IPS-15b (cell line): Measurements from ENCODE around the gene GTPBP4.

Experiments used
- H3K27me3 ChIP-seq: one replicate; pipeline ENCODE4 v1.6.1; 2013; ENCODE audit warnings: low read length; ENCODE audit not compliant: control insufficient read depth, insufficient read depth
- H3K36me3 ChIP-seq: one replicate; pipeline ENCODE4 v1.6.1; 2013; ENCODE audit warnings: low read length; ENCODE audit not compliant: control insufficient read depth, insufficient read depth
- H3K4me1 ChIP-seq: one replicate; pipeline ENCODE4 v1.6.1; 2013; ENCODE audit warnings: mild to moderate bottlenecking, low read length; ENCODE audit not compliant: control insufficient read depth, insufficient read depth
- H3K4me3 ChIP-seq: one replicate; pipeline ENCODE4 v1.5.1; 2013; ENCODE audit warnings: low read depth, low read length
- H3K9ac ChIP-seq: one replicate; pipeline ENCODE4 v1.6.1; 2013; ENCODE audit warnings: low read depth, mild to moderate bottlenecking, low read length
- H3K9me3 ChIP-seq: one replicate; pipeline ENCODE4 v1.6.1; 2013; ENCODE audit warnings: mild to moderate bottlenecking, low read length; ENCODE audit not compliant: control insufficient read depth, insufficient read depth

Gene GTPBP4

GRCh38 chr10:955127-955819 lies 33.0 kb upstream of the GTPBP4 start:
- Histone ChIP-seq H3K9me3 (no peaks in the 10 kb centered on the region), H3K36me3 (no peaks in the 10 kb centered on the region), H3K9ac (no peak overlapping the region), H3K4me3 (no peak overlapping the region), H3K4me1 (peaks cover 2% of the 10 kb centered on the region), H3K27me3 (no peaks in the 10 kb centered on the region)

- Histone ChIP-seq H3K27me3 (no peaks in the 10 kb centered on the region), H3K9me3 (no peaks in the 10 kb centered on the region), H3K9ac (no peak overlapping the region), H3K4me1 (peaks cover 2% of the 10 kb centered on the region), H3K36me3 (no peaks in the 10 kb centered on the region), H3K4me3 (no peak overlapping the region)
Observed at GRCh38 chr10:955820-956217, 32.4 kb upstream of the GTPBP4 start.

- Histone ChIP-seq H3K9me3 (no peaks in the 10 kb centered on the region), H3K27me3 (no peaks in the 10 kb centered on the region), H3K4me1 (peaks cover 2% of the 10 kb centered on the region), H3K9ac (no peak overlapping the region), H3K4me3 (no peak overlapping the region), H3K36me3 (no peaks in the 10 kb centered on the region)
Observed at GRCh38 chr10:958106-958505, 30.1 kb upstream of the GTPBP4 start.

GRCh38 chr10:958856-959255 lies 29.4 kb upstream of the GTPBP4 start:
- no peaks in the 10 kb centered on the region for H3K9me3 ChIP-seq
- no peak overlapping the region for H3K9ac ChIP-seq
- no peaks in the 10 kb centered on the region for H3K36me3 ChIP-seq
- H3K27me3 ChIP-seq, result no peaks in the 10 kb centered on the region
- peaks cover 2% of the 10 kb centered on the region for H3K4me1 ChIP-seq
- no peak overlapping the region for H3K4me3 ChIP-seq

GRCh38 chr10:962342-962741 lies 25.9 kb upstream of the GTPBP4 start:
- Histone ChIP-seq H3K9ac (no peak overlapping the region), H3K4me3 (no peak overlapping the region), H3K27me3 (no peaks in the 10 kb centered on the region), H3K36me3 (no peaks in the 10 kb centered on the region), H3K9me3 (no peaks in the 10 kb centered on the region), H3K4me1 (no peaks in the 10 kb centered on the region)

GRCh38 chr10:963186-963585 lies 25.0 kb upstream of the GTPBP4 start:
- no peaks in the 10 kb centered on the region for H3K4me1 ChIP-seq
- H3K27me3 ChIP-seq, result no peaks in the 10 kb centered on the region
- H3K4me3 ChIP-seq, result no peak overlapping the region
- H3K36me3 ChIP-seq, result no peaks in the 10 kb centered on the region
- no peaks in the 10 kb centered on the region for H3K9me3 ChIP-seq
- H3K9ac ChIP-seq, result no peak overlapping the region

- H3K36me3 ChIP-seq, result no peaks in the 10 kb centered on the region
- H3K27me3 ChIP-seq, result no peaks in the 10 kb centered on the region
- no peak overlapping the region for H3K4me3 ChIP-seq
- no peaks in the 10 kb centered on the region for H3K4me1 ChIP-seq
- H3K9me3 ChIP-seq, result no peaks in the 10 kb centered on the region
- no peak overlapping the region for H3K9ac ChIP-seq
Observed at GRCh38 chr10:963655-964054, 24.6 kb upstream of the GTPBP4 start.

- Histone ChIP-seq H3K9ac (no peak overlapping the region), H3K4me1 (no peaks in the 10 kb centered on the region), H3K9me3 (no peaks in the 10 kb centered on the region), H3K27me3 (no peaks in the 10 kb centered on the region), H3K36me3 (no peaks in the 10 kb centered on the region), H3K4me3 (no peak overlapping the region)
Observed at GRCh38 chr10:964321-964987, 23.8 kb upstream of the GTPBP4 start.

- Histone ChIP-seq H3K36me3 (no peaks in the 10 kb centered on the region), H3K27me3 (no peaks in the 10 kb centered on the region), H3K4me1 (no peaks in the 10 kb centered on the region), H3K4me3 (no peak overlapping the region), H3K9me3 (no peaks in the 10 kb centered on the region), H3K9ac (no peak overlapping the region)
Observed at GRCh38 chr10:964988-965417, 23.2 kb upstream of the GTPBP4 start.

- Histone ChIP-seq H3K9ac (no peak overlapping the region), H3K4me1 (no peaks in the 10 kb centered on the region), H3K4me3 (no peak overlapping the region), H3K9me3 (no peaks in the 10 kb centered on the region), H3K27me3 (no peaks in the 10 kb centered on the region), H3K36me3 (no peaks in the 10 kb centered on the region)
Observed at GRCh38 chr10:966466-967235, 21.6 kb upstream of the GTPBP4 start.

GRCh38 chr10:968546-969199 lies 19.6 kb upstream of the GTPBP4 start:
- Histone ChIP-seq H3K9me3 (no peaks in the 10 kb centered on the region), H3K36me3 (no peaks in the 10 kb centered on the region), H3K27me3 (no peaks in the 10 kb centered on the region), H3K4me1 (no peaks in the 10 kb centered on the region), H3K9ac (no peak overlapping the region), H3K4me3 (no peak overlapping the region)
